Measurements from ENCODE around the gene CGNL1.
A peak's percentile ranks its signal among the peaks of the same experiment; 100 is the strongest.

CGNL1 gene

DNA sequence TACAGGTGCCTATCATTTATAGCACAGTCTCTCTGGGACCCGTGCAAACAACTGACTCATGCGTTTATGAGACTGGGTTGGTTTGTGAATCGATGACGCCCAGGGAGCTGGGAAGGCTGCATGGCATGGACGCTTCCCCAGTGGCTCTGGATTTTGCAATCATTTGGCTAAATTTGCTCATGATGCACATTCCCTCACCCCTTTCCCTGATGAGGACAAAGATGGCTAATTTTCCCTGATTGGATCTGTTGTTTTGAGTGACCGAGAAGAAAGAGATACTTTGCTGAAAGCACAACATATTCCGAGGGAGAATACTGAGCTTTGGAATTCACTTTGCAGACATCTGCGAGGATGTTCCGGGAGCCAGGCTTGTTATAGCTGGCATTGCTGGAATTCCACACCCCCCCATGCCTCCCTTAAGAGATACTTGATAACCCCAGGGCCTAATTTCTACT is 51.1 kb downstream of the CGNL1 start:
- DNase-seq: no peak

DNA sequence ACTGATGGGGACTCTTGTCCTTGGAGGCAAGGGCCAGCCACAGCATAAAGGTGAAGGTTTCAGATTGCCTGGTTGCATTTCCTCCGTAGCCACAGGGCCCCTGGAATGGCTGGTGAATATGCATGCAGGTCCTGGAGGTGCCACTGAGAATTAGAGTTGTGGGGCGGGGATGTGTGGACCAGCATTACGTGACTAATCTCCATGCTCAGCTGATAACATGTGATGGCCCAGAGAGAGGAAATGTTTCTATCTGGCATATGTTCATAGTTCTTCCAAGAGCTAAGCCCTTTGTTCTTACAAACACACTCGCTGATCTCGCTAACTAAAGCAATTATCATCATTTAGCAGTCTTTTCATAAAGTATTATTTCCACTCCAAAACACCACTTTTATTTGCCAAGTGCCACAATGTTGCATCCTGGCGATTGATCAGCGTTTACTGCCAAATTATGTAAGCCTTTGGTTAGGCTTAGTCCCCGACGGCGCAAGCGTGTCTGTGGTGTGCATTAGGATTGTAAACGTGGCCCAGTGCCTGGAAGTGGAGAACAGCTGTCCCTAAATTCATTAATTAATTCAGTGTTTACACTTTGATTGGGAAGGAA is 55.9 kb downstream of the CGNL1 start:
- DNase-seq: no peak

DNA sequence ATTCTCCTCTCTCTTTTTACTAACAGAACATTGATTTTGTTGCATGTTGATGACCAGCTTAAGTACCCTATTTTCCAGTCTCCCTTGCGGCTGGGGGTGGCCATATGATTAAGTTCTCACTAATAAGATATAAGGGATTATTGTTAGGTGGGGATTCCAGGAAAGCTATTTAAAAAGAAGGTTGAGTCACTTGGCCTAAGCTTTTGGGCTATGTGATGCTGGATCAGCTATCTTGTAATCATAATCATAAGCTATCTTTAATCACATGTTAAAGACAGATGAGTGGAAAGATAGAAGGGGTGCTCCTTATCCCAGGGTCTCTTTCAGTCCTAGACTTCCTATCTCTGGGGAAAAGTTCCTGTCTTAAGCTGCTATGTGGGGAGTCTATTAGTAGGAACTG is 59.9 kb downstream of the CGNL1 start:
- DNase-seq: no peak

DNA sequence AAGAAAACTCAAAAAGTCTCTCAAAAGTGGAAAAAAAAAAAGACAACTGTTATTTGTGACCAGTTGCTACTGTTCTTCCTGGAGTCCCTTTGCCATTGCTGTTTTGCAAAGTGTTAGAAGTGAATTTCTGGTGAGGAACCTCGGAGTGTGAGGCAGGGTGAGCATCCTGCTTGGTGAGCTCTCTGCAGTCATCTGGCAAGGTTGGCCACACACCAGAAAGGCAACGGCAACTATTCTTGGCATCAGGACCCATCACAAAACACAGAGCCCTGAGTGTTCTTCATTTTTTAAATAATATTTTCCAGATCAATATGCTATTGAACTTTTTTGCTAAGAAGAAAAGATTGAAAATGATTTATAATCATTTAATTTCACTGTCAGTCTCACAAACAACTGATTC is 60.7 kb downstream of the CGNL1 start:
- DNase-seq: no peak

DNA sequence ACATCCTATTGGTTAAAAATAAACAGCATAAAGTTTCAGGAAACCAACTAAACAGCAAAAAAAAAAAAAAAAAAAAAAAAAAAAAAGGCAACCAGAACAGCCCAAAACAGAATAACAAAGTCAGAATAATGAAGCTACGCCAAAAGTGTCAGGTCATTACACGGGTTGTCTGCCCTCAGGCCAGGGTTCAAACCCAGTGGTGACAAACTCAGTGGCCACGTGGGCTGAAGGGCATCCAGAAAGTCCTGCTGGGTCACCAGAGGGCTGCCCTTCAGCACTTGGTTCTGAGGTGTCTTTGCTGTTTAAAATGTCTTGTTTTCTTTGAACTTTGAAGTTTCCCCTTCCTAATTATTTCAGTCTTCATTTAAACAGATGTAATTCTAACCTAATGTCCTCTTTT is 61.3 kb downstream of the CGNL1 start:
- no peak for DNase-seq

DNA sequence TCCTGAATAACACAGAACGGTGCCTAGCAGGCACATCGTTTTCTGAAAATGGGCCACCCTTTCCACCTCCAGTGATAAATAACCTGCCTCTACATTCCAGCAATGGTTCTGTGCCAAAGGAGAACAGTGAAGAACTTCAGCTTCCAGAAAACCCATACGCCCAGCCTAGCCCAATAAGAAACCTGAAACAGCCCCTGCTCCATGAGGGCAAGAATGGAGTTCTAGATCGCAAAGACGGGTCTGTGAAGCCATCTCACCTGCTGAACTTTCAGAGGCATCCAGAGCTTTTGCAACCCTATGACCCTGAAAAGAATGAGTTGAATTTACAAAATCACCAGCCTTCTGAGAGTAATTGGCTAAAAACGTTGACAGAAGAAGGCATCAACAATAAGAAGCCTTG is 61.9 kb downstream of the CGNL1 start:
- no peak for DNase-seq

DNA sequence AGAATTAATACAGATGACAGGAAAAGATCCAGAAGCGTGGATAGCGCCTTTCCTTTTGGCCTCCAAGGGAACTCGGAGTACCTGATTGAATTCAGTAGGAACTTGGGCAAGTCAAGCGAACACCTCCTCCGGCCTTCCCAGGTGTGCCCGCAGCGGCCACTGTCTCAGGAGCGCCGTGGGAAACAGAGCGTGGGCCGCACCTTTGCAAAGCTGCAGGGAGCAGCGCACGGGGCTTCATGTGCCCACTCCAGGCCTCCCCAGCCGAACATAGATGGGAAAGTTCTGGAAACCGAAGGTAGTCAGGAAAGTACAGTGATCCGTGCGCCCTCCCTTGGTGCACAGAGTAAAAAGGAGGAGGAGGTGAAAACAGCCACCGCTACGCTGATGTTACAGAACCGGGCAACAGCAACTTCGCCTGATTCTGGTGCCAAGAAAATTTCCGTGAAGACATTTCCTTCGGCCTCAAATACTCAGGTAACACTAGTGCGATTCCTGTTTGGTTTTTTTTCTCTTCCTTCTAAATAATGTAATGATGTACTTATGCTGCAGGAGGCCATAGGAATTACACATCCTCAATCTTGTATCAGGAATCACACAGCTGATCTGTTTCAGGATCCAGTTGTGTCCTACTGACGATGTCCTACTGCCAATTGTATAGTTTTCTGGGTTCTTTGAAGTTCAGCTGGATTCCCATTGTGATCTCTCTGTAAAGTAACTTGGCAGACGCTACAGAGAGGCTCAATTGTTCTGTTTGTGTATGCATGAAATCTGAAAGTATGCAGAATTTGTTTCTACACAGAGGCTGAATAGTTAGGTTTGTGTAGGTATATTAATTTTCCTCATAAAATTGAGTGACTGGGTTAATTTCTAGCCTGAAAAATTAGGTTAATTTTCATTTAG is 63.1 kb downstream of the CGNL1 start:
- no peak for DNase-seq

DNA sequence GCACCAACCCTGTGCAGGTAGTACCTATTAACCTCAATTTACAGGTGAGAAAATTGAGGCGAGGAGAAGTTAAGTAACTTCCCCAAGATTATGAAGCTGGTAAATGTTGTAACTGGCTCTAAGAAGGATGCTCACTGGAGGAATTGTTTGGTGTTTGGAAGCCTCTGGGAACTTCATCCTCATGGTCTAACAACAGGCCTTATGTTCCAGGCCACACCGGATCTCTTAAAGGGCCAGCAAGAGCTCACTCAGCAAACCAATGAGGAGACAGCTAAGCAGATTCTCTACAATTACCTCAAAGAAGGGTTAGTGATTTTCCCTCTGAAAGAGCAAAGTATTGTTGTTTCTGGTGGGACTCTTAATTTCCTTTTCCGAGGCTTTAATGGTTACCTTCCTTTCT is 63.9 kb downstream of the CGNL1 start:
- no peak for DNase-seq

DNA sequence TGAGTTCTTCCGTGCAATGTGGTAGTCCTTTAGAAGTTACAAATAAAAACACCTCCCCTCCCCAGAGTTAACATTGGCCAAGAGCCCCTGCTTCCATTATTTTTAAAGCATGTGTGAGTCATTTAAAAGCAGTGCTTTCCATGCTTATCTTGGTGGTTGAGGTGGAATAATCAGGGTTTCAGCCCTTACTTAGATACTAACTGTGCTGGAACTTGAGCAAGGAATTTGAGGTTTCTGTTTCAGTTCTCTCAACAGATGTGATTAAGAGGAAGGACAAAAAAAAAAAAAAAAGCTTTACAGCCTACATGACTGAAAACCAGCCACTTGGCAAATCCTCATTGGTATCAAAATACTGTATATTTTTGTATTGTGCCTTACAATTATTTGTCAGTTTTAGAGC is 64.5 kb downstream of the CGNL1 start:
- DNase-seq: peak; percentile 55

DNA sequence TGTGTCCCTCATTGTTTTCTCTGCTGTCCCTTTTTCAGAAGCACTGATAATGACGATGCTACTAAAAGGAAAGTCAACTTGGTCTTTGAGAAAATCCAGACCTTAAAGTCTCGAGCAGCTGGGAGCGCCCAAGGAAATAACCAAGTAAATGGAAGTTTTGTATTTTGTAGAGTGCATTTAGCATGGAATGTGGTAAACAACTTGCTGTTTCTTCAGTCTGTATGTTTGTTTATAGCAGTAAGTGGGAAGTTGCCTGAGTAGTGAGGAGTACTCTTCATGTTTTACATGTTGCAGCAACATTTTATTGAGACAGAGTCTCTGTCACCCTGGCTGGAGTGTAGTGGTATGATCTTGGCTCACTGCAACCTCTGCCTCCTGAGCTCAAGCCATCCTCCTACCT is 66.0 kb downstream of the CGNL1 start:
- DNase-seq: no peak

DNA sequence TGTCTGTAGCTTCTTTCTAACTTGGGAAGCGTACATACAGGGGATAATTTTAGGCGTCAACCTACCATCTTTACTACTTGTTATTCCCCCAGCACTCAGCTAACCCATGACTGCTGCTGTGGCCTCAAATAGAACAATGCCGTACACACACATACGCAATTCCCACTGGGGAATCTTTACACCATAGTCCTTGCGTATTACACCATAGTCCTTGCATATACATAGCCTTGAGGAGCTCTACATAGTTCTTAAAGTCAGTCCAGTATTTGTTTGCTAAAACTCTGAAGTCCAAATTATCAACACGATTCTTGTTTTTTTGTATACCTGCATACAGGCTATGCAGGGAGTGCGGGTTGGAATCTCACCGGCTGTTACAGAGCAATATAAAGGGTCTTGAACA is 67.2 kb downstream of the CGNL1 start:
- no peak for DNase-seq

DNA sequence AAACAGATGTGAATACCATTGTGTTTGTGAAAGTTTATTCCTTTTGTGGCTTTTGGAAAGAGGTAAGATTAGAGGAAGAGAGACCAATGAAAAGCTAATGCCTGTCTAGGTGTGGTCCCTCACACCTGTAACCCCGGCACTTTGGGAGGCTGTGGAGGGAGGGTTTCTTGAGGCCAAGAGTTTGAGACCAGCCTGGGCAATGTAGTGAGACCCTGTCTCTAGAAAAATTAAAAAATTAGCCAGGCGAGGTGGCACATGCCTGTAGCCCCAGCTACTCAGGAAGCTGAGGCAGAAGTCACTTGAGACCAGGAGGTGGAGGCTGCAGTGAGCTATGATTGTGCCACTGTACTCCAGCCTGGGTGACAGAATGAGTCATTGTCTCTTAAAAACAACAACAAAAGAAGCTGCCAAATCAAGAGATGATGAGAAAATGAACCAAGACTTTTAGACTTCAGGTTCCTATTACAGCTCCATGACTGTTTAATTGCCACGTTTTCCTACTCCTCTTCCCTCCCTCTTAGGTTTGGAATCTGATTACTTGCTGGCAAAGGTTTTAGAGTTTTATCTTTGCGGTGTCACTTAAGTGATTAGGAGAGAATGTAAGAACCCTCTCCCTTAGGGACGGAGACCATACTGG is 68.7 kb downstream of the CGNL1 start:
- DNase-seq: no peak

DNA sequence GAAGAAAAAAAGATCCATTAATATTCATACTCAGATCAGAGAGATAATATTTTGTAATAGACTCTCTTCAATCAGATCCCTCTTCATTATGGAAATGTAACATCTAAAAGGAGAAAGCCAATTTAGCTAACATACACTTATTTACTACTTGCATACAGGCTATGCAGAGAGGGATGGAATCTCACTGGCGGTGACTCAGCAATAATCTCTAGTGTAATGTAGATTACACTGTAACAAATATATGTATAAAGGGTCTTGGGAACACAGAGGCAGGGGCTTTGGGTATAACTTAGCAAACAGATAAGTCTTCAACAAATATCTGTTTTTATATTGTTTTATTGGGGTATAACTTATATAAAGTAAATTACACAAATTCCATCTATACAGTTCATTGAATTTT is 69.6 kb downstream of the CGNL1 start:
- peak; percentile 24 for DNase-seq

DNA sequence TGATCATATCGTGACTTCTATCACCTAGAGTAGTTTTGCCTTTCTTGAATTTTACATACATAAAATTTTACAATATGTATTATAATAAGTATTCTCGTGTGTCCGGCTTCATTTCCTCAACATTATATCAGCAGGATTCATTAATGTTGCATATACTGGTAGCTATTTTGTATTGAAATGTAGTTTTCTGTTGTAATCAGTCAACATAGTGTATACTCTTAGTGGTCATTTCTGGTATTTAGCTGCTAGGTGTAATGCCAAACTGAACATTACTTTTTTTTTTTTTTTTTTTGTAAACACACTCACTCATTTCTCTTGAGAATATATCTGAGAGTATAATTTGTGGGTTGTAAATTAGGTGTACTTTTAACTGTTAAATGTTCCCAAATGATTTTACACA is 70.1 kb downstream of the CGNL1 start:
- no peak for DNase-seq

DNA sequence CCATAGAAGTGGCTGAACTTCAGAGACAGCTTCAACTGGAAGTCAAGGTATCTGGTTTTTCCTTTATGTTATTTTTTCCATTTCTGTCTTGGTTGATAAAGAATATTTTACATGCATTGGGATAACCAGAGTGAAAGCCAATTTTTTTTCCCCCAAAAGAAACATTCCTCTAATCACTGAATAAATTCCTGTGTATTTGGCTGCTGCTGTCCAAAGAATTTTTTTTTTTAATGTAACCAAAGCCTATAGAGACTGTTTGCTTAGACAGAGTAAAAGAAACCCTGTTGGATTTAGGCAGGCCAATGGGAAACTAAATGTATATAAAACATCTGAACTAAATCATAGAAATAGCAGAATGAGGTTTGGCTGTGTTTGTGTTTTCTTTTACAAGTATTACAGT is 75.2 kb downstream of the CGNL1 start:
- DNase-seq: no peak

DNA sequence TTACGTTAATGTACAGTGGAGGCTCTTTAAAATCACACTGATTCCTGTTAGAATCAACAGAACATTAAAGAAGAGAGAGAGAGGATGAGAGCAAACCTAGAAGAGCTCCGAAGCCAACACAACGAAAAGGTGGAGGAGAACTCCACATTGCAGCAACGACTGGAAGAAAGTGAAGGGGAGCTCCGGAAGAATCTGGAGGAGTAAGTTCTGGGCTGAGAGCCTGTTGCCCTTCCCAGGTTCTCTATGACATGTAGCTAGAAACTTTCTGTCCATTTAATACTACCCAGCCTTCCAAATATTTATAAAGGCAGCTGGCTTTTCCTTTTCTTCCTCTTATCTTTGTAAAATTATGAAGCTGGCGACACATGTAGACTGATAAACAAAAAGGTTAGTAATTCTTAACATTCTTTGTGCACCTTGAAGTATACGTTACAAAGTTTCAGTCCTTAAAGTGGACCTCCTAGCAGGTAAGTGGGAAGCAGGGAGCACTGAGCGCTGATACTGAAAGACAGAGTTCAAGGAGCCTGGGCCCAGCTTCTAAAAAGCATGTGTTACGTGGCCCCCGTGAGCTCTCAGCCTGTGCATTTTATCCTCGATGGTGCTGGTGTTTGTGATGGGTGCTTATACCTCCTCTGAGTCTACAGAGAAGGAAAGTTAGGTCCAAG is 75.9 kb downstream of the CGNL1 start:
- no peak for DNase-seq

DNA sequence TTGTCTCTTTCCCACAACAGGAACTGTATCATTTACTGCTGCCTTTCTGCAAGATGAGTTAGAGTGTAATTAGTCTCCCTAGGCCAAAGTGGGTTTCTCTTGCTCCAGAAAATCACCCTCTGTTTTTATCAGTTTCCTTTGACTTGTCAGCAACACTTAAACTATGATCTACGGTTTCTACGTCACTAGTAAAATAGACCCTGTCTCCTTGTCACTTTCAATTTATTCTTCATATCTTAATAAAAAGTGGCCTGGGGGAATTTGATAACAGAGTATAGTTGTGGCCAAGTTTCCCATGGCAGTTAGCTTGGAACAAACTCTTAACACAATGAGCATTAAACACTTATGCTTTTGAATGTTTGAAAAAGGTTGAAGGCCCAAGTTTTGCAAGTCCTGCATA is 79.6 kb downstream of the CGNL1 start:
- no peak for DNase-seq

DNA sequence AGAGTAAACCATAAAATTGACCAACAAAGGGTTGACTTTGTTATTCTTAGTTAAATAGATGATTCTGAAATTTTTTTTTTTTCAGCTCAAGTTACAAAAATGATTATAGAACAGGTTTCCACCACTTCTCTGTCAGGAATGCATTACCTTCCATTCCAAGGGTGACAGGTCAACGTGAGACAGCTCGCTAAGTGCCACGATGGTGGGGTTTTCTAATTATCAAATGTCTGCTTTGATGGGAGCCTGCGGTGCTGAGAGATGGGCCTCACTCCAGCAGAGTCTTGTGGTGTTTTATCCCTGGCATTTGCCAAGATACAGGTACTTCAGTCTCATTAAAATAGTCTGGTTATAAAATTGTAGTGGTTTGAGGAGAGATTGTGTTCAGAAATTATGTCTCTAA is 80.3 kb downstream of the CGNL1 start:
- no peak for DNase-seq

DNA sequence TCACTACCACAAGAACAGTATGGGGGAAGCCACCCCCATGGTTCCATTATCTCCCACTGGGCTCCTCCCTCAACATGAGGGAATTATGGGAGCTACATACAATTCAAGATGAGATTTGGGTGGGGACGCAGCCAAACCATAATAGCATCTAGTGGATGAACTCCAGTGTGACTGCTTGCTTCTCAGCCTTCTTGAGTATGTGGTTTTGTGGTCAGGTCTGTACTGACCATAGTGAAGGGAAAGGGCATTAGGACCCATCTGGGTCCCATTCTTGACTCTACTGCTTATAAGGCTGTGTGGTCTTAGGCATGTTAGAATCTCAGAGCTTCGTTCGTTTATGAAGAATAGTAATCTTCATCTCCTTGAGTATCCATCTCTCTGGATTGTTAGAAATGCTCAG is 81.4 kb downstream of the CGNL1 start:
- DNase-seq: peak; percentile 33

DNA sequence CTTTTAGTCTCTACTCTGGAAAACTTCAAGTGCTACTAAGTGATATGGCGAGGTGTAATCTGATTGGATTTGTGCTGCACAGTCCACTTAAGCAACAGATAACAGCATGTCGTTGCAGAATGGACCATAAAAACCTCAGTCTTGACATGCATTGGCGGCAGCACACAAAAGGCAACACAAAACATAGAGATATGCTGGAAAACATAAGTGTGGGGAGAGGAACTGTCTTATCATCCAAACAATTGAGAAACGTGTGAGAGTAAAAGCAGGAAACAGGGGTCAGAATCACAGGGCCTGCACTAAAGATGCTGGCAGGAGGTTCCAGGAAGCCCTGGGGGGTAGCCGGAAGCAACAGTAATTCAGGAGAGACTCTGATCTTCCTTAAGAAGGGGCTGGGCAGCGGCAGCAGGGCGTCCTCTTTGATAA is 82.1 kb downstream of the CGNL1 start:
- DNase-seq: peak; percentile 51

DNA sequence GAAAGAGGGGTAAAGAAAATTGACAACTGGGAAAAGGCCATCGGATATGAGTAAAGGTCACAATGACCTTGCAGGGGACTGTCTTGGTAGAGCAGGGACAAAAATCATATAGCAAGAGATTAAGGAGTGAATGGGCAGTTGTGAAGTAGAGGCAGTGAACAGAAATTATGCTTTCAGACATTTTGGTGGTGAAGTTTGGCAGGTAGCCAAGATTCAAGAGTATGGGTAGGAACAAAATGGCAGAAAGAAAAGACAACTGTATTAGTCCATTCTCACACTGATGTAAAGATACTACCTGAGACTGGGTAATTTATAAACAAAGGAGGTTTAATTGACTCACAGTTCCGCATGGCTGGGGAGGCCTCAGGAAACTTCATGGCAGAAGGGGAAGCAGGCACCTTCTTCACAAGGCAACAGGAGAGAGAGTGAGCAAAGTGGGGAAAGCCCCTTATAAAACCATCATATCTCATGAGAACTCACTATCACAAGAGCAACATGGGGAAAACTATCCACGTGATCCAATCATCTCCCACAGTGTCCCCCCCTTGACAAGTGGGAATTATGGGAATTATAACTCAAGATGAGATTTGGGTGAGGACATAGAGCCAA is 84.0 kb downstream of the CGNL1 start:
- DNase-seq: no peak

DNA sequence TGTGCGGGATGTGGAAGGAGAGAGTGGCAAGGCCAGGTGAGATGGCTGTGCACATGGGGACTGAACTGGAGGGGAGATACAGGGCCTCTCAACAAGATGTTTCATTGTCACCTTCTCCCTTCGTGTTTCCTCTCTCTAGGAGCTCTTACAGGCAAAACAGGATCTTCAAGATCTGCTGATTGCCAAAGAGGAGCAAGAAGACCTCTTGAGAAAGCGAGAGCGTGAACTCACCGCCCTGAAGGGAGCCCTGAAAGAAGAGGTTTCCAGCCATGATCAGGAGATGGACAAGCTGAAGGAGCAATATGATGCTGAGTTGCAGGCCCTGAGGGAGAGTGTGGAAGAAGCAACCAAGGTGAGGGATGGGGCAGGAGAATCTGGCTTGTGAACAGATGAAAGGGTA is 85.2 kb downstream of the CGNL1 start:
- no peak for DNase-seq

DNA sequence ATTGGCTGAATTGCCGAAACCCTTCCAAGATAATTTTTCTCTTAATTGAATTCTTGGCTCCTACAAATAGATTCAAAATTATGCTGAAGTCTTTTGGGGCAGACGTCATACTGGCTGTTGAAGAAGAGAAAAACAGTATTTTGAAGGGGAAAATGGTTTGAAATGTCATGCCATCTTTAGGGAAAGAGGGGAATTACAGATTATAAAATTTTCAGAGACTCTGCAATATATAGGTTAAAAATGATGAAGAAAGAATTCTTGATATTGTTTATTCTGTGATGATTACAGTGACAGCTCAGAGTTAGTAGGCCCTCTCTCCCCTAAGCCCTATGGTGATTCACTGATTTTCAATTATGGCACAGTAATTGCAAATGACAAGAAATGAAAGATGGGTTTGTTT is 86.1 kb downstream of the CGNL1 start:
- DNase-seq: peak; percentile 8
